Keratinocyte (primary cell): ENCODE measurements around the gene DCUN1D2. TPM values are rescaled to one million over a fixed set of nuclear protein-coding genes. Genes with fewer than 3 reads are reported as not detected.

ENCODE experiments used
- DNase-seq: peaks from one replicate; pipeline ENCODE4 v3.0.0-alpha.2; 2011; ENCODE audit warnings: low read depth, missing footprints, low spot score
- FAIRE-seq: peaks from 2 replicates; lab custom pipeline; 2011; peaks lifted over from hg19 to GRCh38; lab: Jason Lieb, UNC
- H2AFZ ChIP-seq: 2 replicates; pipeline ENCODE4 v1.6.0; 2012; ENCODE audit warnings: low read length, control low read depth, inconsistent platforms; ENCODE audit not compliant: control insufficient read depth
- H3K27ac ChIP-seq: 2 replicates; pipeline ENCODE4 v1.5.1; 2011; ENCODE audit warnings: low read length; ENCODE audit not compliant: control insufficient read depth, insufficient read depth
- H3K27me3 ChIP-seq: 3 replicates; pipeline ENCODE4 v1.6.0; 2011; ENCODE audit warnings: low read length; ENCODE audit not compliant: control insufficient read depth, insufficient read depth; ENCODE audit errors: extremely low read depth
- H3K36me3 ChIP-seq, 2 experiments: 2 replicates in 1 of 2; 3 replicates in 1 of 2; pipeline ENCODE4 v1.5.1; 2011; ENCODE audit warnings: low read length in 2 of 2, mild to moderate bottlenecking in 1 of 2; ENCODE audit not compliant: control insufficient read depth in 2 of 2, insufficient read depth in 2 of 2; ENCODE audit errors: extremely low read depth in 1 of 2
- H3K4me1 ChIP-seq: 3 replicates; pipeline ENCODE4 v1.5.1; 2011; ENCODE audit warnings: low read length; ENCODE audit not compliant: control insufficient read depth, insufficient read depth; ENCODE audit errors: extremely low read depth
- H3K4me2 ChIP-seq: 3 replicates; pipeline ENCODE4 v1.6.0; 2011; ENCODE audit warnings: low read depth, low read length; ENCODE audit not compliant: control insufficient read depth, insufficient read depth; ENCODE audit errors: extremely low read depth
- H3K4me3 ChIP-seq, 3 experiments: fragments of 200-600 bp in 1 of 3; sonication (generic) in 1 of 3; 2 replicates in 2 of 3; 3 replicates in 1 of 3; pipeline ENCODE4 v1.5.1; 2011 to 2016; ENCODE audit warnings: low read length in 3 of 3, mild to moderate bottlenecking in 3 of 3, control low read depth in 2 of 3, inconsistent platforms in 1 of 3, low read depth in 1 of 3, mixed read lengths in 1 of 3, mixed run types in 1 of 3, moderate library complexity in 1 of 3; ENCODE audit not compliant: control insufficient read depth in 2 of 3, insufficient read depth in 2 of 3; ENCODE audit errors: extremely low read depth in 1 of 3
- H3K79me2 ChIP-seq: 2 replicates; pipeline ENCODE4 v1.6.0; 2012; ENCODE audit warnings: low read length; ENCODE audit not compliant: control insufficient read depth, insufficient read depth
- H3K9ac ChIP-seq: 3 replicates; pipeline ENCODE4 v1.6.0; 2011; ENCODE audit warnings: low read length; ENCODE audit not compliant: control insufficient read depth, insufficient read depth; ENCODE audit errors: extremely low read depth
- H3K9me1 ChIP-seq: 3 replicates; pipeline ENCODE4 v1.6.0; 2011; ENCODE audit warnings: low read length; ENCODE audit not compliant: control insufficient read depth, insufficient read depth; ENCODE audit errors: extremely low read depth
- H3K9me3 ChIP-seq: 2 replicates; pipeline ENCODE4 v1.5.1; 2012; ENCODE audit warnings: low read depth, low read length; ENCODE audit not compliant: control insufficient read depth
- H4K20me1 ChIP-seq: 3 replicates; pipeline ENCODE4 v1.6.0; 2011; ENCODE audit warnings: low read length; ENCODE audit not compliant: control insufficient read depth, insufficient read depth; ENCODE audit errors: extremely low read depth
- EZH2 ChIP-seq: IDR thresholded peaks from one replicate; pipeline ENCODE4 v1.6.1; 2012; ENCODE audit warnings: inconsistent platforms, mild to moderate bottlenecking, low read length, moderate library complexity
- dilution Hi-C: fragments of 300-500 bp; cut with MboI; formaldehyde crosslinking; loops from one replicate; pipeline ENCODE4 v1.7.0; 2020; ENCODE audit warnings: low sequenced_read_pairs; ENCODE audit not compliant: extremely low pct_ligation_motif_present
- polyA plus RNA-seq, 5 experiments: library from polyadenylated mRNA; depleted of rRNA in 3 of 5; stranded (reverse) in 3 of 5; stranded (forward) in 1 of 5; unstranded in 1 of 5; fragments of >200 nt; gene quantifications; 1 replicate in 1 of 5; 2 replicates in 3 of 5; 3 replicates in 1 of 5; pipeline versions ENCODE4 v1.2.1 to v1.2.3, GENCODE V29; 2011 to 2012; ENCODE audit warnings: missing spikeins in 2 of 5, low read depth in 1 of 5, low replicate concordance in 1 of 5
- TF ChIP-seq, protein P1 (sequence below), 3 experiments: IDR thresholded peaks in 1 of 3; conservative IDR thresholded peaks in 1 of 3; optimal IDR thresholded peaks in 1 of 3; 2 replicates in 2 of 3; 3 replicates in 1 of 3; pipeline versions ENCODE3 to v1.5.1; 2011; ENCODE audit warnings: low read length in 3 of 3, mild to moderate bottlenecking in 3 of 3, moderate library complexity in 2 of 3, control low read depth in 1 of 3, inconsistent platforms in 1 of 3; ENCODE audit not compliant: insufficient read depth in 2 of 3; ENCODE audit errors: extremely low read depth in 1 of 3

DCUN1D2 gene
- polyA plus RNA-seq, 1 donor (not counting 4 experiments of a cell fraction or from before 2014, with no cell fraction given), result 9.1 TPM

DNA sequence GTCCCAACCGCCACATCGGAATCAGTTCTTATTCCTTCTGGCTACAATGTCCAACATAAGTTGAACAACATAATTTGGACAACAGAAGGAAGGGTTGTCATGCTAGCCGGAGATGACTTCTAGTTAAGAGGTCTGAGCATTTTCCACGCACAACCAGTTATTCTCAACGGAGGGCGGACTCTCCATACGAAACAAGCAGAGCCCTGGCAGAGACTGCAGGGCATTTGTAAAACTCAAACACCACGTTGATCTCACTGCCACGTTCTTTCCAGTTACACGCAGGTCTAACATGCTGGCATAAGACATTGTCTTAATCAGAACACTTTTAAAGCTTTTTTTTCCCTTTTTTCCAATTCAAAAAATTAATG, 38.3 kb upstream of the DCUN1D2 start:
- Histone ChIP-seq H3K9ac (no peak overlapping the region), H3K4me1 (peaks cover 12% of the 10 kb centered on the region), H3K79me2 (peaks cover 6% of the 10 kb centered on the region), H3K36me3 (peaks cover 11 to 38% of the 10 kb centered on the region in 2 experiments), H3K4me2 (no peak overlapping the region), H3K9me3 (no peaks in the 10 kb centered on the region), H3K27ac (no peak overlapping the region), H3K4me3 (no peak overlapping the region), H2AFZ (no peak overlapping the region), H3K9me1 (no peaks in the 10 kb centered on the region), H3K27me3 (no peaks in the 10 kb centered on the region), H4K20me1 (peaks cover 6% of the 10 kb centered on the region)
- DNase-seq (no peak), FAIRE-seq (no peak)
- TF ChIP-seq EZH2, result no peak
- TF ChIP-seq, protein P1, sequence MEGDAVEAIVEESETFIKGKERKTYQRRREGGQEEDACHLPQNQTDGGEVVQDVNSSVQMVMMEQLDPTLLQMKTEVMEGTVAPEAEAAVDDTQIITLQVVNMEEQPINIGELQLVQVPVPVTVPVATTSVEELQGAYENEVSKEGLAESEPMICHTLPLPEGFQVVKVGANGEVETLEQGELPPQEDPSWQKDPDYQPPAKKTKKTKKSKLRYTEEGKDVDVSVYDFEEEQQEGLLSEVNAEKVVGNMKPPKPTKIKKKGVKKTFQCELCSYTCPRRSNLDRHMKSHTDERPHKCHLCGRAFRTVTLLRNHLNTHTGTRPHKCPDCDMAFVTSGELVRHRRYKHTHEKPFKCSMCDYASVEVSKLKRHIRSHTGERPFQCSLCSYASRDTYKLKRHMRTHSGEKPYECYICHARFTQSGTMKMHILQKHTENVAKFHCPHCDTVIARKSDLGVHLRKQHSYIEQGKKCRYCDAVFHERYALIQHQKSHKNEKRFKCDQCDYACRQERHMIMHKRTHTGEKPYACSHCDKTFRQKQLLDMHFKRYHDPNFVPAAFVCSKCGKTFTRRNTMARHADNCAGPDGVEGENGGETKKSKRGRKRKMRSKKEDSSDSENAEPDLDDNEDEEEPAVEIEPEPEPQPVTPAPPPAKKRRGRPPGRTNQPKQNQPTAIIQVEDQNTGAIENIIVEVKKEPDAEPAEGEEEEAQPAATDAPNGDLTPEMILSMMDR (optimal IDR thresholded peaks at IDR 0.05 in 1 of 3, IDR thresholded peaks at IDR 0.05 in 1 of 3, conservative IDR thresholded peaks at IDR 0.05 in 1 of 3; ENCODE audit: extremely low read depth in 1 of 3, insufficient read depth in 2 of 3, low read length in 3 of 3), result no peak
- dilution Hi-C loops, result no loop called here

DNA sequence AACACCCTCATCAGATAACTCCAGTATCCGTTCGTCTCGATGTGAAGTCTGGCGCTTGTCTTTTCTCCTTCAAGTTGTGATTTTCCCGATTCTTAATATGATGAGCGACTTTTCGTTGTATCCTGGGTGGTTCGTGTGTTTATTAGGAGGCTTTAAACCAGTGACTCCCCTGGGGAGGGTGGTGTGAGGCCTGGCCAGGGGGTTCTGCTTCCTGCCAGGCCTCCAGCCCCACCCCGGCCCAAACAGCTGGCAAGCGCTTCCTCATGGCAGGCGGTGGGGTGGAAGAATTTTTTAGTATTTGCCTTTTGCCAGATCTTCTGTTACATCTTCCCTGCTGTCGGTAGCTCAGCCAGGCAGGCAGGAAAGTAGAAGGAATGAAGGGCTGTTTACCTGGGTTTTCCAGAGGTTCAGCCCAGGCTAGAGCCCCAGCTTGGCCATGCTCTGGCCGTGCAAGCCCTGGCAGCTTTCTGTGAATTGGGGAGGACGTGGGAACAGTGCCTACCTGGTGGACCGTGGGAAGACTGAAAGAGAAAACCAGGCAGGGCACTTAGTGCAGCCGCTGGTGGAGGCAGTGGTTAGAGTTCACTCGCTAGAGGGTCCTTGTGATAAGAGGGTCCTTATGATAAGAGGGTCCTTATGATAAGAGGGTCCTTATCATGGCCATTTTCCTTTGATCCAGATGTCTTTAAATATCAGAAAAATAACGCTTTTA, 37.7 kb upstream of the DCUN1D2 start:
- Histone ChIP-seq H3K9me3 (no peaks in the 10 kb centered on the region), H4K20me1 (peaks cover 6% of the 10 kb centered on the region), H3K4me1 (peaks cover 8% of the 10 kb centered on the region), H3K27me3 (no peaks in the 10 kb centered on the region), H2AFZ (no peak overlapping the region), H3K4me3 (no peak overlapping the region), H3K9me1 (no peaks in the 10 kb centered on the region), H3K79me2 (peaks cover 7% of the 10 kb centered on the region), H3K36me3 (peaks cover 11 to 38% of the 10 kb centered on the region in 2 experiments), H3K27ac (no peak overlapping the region), H3K9ac (no peak overlapping the region), H3K4me2 (no peak overlapping the region)
- FAIRE-seq (no peak), DNase-seq (no peak)
- TF ChIP-seq, protein P1 (optimal IDR thresholded peaks at IDR 0.05 in 1 of 3, IDR thresholded peaks at IDR 0.05 in 1 of 3, conservative IDR thresholded peaks at IDR 0.05 in 1 of 3; ENCODE audit: extremely low read depth in 1 of 3, insufficient read depth in 2 of 3, low read length in 3 of 3), result no peak
- TF ChIP-seq EZH2, result no peak
- dilution Hi-C loops, result no loop called here
